SK-N-SH (cell line): ENCODE results near the gene ZNF827. TPM values are rescaled to one million over a fixed set of nuclear protein-coding genes. Genes with fewer than 3 reads are reported as not detected.

Experiments
- CTCF ChIA-PET: fragments of 300-600, 350-600 bp; formaldehyde crosslinking; extraction: SDS; loops from one replicate; lab custom pipeline; 2021; lab: Yijun Ruan, JAX
- POLR2A ChIA-PET: fragments of 350-600 bp; sonication (Branson Sonifier 250); formaldehyde crosslinking; extraction: SDS; loops from one replicate; lab custom pipeline; 2020; ENCODE audit warnings: antibody characterized with exemption, inconsistent platforms; lab: Yijun Ruan, JAX
- DNase-seq: peaks from one replicate; pipeline ENCODE4 v3.0.0; 2012
- H2AFZ ChIP-seq: fragments of 200-600 bp; sonication (generic); 2 replicates; pipeline ENCODE4 v1.8.1; 2016; ENCODE audit warnings: antibody characterized with exemption, mild to moderate bottlenecking, low read depth
- H3F3A ChIP-seq: fragments of 200-600 bp; sonication (generic); replicated peaks from 2 replicates; pipeline ENCODE3; 2016; ENCODE audit warnings: antibody characterized with exemption, mild to moderate bottlenecking; ENCODE audit not compliant: insufficient read depth
- H3K27ac ChIP-seq, 2 experiments: fragments of 200-500 bp in 1 of 2; fragments of 200-600 bp in 1 of 2; sonication (Bioruptor generic) in 1 of 2; sonication (generic), shearing (Covaris generic) in 1 of 2; 2 replicates each; pipeline versions ENCODE4 v1.5.1 to v1.6.1; 2014 to 2016; ENCODE audit warnings: low read depth in 2 of 2, inconsistent platforms in 1 of 2, low read length in 1 of 2, mild to moderate bottlenecking in 1 of 2, mixed read lengths in 1 of 2
- H3K27me3 ChIP-seq: fragments of 200-600 bp; sonication (generic), shearing (Covaris generic); 2 replicates; pipeline ENCODE4 v1.6.1; 2016; ENCODE audit warnings: mixed run types; ENCODE audit not compliant: insufficient read depth
- H3K36me3 ChIP-seq, 2 experiments: fragments of 200-500 bp in 1 of 2; fragments of 200-600 bp in 1 of 2; sonication (Bioruptor generic) in 1 of 2; sonication (generic) in 1 of 2; replicated peaks in 1 of 2; 2 replicates each; pipeline versions ENCODE3 to v1.5.1; 2014 to 2016; ENCODE audit warnings: low read length in 1 of 2, mild to moderate bottlenecking in 1 of 2; ENCODE audit not compliant: insufficient read depth in 2 of 2, control insufficient read depth in 1 of 2
- H3K4me1 ChIP-seq, 2 experiments: fragments of 200-500 bp in 1 of 2; fragments of 200-600 bp in 1 of 2; sonication (Bioruptor generic) in 1 of 2; sonication (generic), shearing (Covaris generic) in 1 of 2; 2 replicates each; pipeline versions ENCODE4 v1.5.1 to v1.6.1; 2014 to 2016; ENCODE audit warnings: low read depth in 1 of 2, low read length in 1 of 2, mixed run types in 1 of 2; ENCODE audit not compliant: insufficient read depth in 2 of 2, control insufficient read depth in 1 of 2
- H3K4me2 ChIP-seq: fragments of 200-600 bp; sonication (generic), shearing (Covaris generic); 2 replicates; pipeline ENCODE4 v1.6.1; 2017; ENCODE audit warnings: mixed run types
- H3K4me3 ChIP-seq, 2 experiments: fragments of 200-500 bp in 1 of 2; fragments of 200-600 bp in 1 of 2; sonication (Bioruptor generic) in 1 of 2; sonication (generic), shearing (Covaris generic) in 1 of 2; 2 replicates each; pipeline versions ENCODE4 v1.5.1 to v1.8.1; 2014 to 2016; ENCODE audit warnings: low read depth in 2 of 2, inconsistent platforms in 1 of 2, low read length in 1 of 2, mild to moderate bottlenecking in 1 of 2, mixed read lengths in 1 of 2, moderate library complexity in 1 of 2
- H3K79me2 ChIP-seq: fragments of 200-600 bp; sonication (generic); 2 replicates; pipeline ENCODE4 v1.8.1; 2017; ENCODE audit warnings: mild to moderate bottlenecking; ENCODE audit not compliant: insufficient read depth
- H3K9ac ChIP-seq: fragments of 200-600 bp; sonication (generic); 2 replicates; pipeline ENCODE4 v1.6.1; 2017; ENCODE audit warnings: mixed run types
- H3K9me2 ChIP-seq: fragments of 200-600 bp; sonication (generic); 2 replicates; pipeline ENCODE4 v1.6.1; 2017; ENCODE audit warnings: mixed run types
- H3K9me3 ChIP-seq: fragments of 200-600 bp; sonication (generic); 2 replicates; pipeline ENCODE4 v1.6.1; 2017; ENCODE audit warnings: mixed run types, mild to moderate bottlenecking, moderate library complexity
- H4K20me1 ChIP-seq: fragments of 200-600 bp; sonication (generic); 2 replicates; pipeline ENCODE4 v1.6.1; 2017; ENCODE audit warnings: mild to moderate bottlenecking, mixed run types; ENCODE audit not compliant: insufficient read depth
- CHD2 ChIP-seq: fragments of 150-350 bp; IDR thresholded peaks from 2 replicates; pipeline ENCODE4 v1.6.1; 2018; ENCODE audit warnings: low read length; ENCODE audit not compliant: partially characterized antibody
- ELF1 ChIP-seq: IDR thresholded peaks from 2 replicates; pipeline ENCODE4 v1.4.0; 2012
- EZH2phosphoT487 ChIP-seq: fragments of 200-600 bp; sonication (generic); IDR thresholded peaks from 2 replicates; pipeline ENCODE4 v1.6.1; 2017; ENCODE audit warnings: low read depth, mixed run types, mild to moderate bottlenecking, antibody characterized with exemption, moderate library complexity, borderline replicate concordance
- FOSL2 ChIP-seq: IDR thresholded peaks from 2 replicates; pipeline ENCODE4 v1.4.0; 2012; ENCODE audit warnings: low read depth, mild to moderate bottlenecking, moderate library complexity, borderline replicate concordance
- FOXM1 ChIP-seq: IDR thresholded peaks from 2 replicates; pipeline ENCODE4 v1.4.0; 2012; ENCODE audit warnings: low read depth, mild to moderate bottlenecking
- GABPA ChIP-seq: IDR thresholded peaks from 2 replicates; pipeline ENCODE4 v1.4.0; 2012; ENCODE audit warnings: low read depth, mild to moderate bottlenecking
- MAX ChIP-seq: IDR thresholded peaks from 2 replicates; pipeline ENCODE4 v1.4.0; 2012; ENCODE audit warnings: low read depth
- MEF2A ChIP-seq: IDR thresholded peaks from 2 replicates; pipeline ENCODE4 v1.4.0; 2012; ENCODE audit warnings: low read depth, borderline replicate concordance
- NFIC ChIP-seq: IDR thresholded peaks from 2 replicates; pipeline ENCODE4 v1.4.0; 2012; ENCODE audit warnings: borderline replicate concordance
- POLR2AphosphoS5 ChIP-seq: IDR thresholded peaks from 2 replicates; pipeline ENCODE4 v1.6.1; 2012; ENCODE audit warnings: low read depth, low read length
- RAD21 ChIP-seq: IDR thresholded peaks from 2 replicates; pipeline ENCODE4 v1.6.1; 2012; ENCODE audit warnings: mild to moderate bottlenecking, low read length
- RCOR1 ChIP-seq: fragments of 150-350 bp; IDR thresholded peaks from 2 replicates; pipeline ENCODE4 v1.6.1; 2017; ENCODE audit warnings: antibody characterized with exemption, low read length
- RFX5 ChIP-seq: IDR thresholded peaks from 2 replicates; pipeline ENCODE4 v1.6.1; 2012; ENCODE audit warnings: mild to moderate bottlenecking, improper control_type of control experiment, low read length
- SIN3A ChIP-seq: IDR thresholded peaks from 2 replicates; pipeline ENCODE4 v1.6.1; 2012; ENCODE audit warnings: low read depth, mild to moderate bottlenecking, low read length, moderate library complexity, borderline replicate concordance
- SMC3 ChIP-seq: IDR thresholded peaks from 2 replicates; pipeline ENCODE4 v1.6.1; 2012; ENCODE audit warnings: low read depth, low read length, improper control_type of control experiment
- TAF1 ChIP-seq: IDR thresholded peaks from 2 replicates; pipeline ENCODE4 v1.6.1; 2012; ENCODE audit warnings: low read depth, mild to moderate bottlenecking, low read length, moderate library complexity, borderline replicate concordance
- TEAD4 ChIP-seq: IDR thresholded peaks from 2 replicates; pipeline ENCODE4 v1.4.0; 2012; ENCODE audit warnings: mild to moderate bottlenecking, borderline replicate concordance; ENCODE audit not compliant: insufficient read depth
- USF1 ChIP-seq: IDR thresholded peaks from 2 replicates; pipeline ENCODE4 v1.4.0; 2012; ENCODE audit warnings: low read depth, borderline replicate concordance
- WGBS: methylation state at CpG from one replicate; pipeline ENCODE4 v1.1.6; 2017; ENCODE audit warnings: low lambda C conversion rate; 5-methylcytosine and 5-hydroxymethylcytosine counted together
- polyA plus RNA-seq, 3 experiments: library from polyadenylated mRNA; depleted of rRNA; stranded (reverse); fragments of >200 nt; gene quantifications; 2 replicates each; pipeline ENCODE4 v1.2.3, GENCODE V29; 2012
- TF ChIP-seq, protein P1 (sequence below): IDR thresholded peaks from 2 replicates; pipeline ENCODE4 v1.4.0; 2012; ENCODE audit warnings: low read depth, borderline replicate concordance
- TF ChIP-seq, protein P2 (sequence below): IDR thresholded peaks from 2 replicates; pipeline ENCODE4; 2012
- TF ChIP-seq, protein P3 (sequence below): fragments of 150-350 bp; IDR thresholded peaks from 2 replicates; pipeline ENCODE4 v1.6.1; 2017; ENCODE audit warnings: antibody characterized with exemption, low read length, low read depth, borderline replicate concordance

ZNF827 gene
- polyA plus RNA-seq, 1 of the 3 experiments (the other 2 are of a cell fraction) = 23.2 TPM

- TF ChIP-seq CHD2 (no peak), RFX5 (no peak), NFIC (no peak), ELF1 (no peak), FOXM1 (no peak), POLR2AphosphoS5 (no peak)
- TF ChIP-seq, protein P1, sequence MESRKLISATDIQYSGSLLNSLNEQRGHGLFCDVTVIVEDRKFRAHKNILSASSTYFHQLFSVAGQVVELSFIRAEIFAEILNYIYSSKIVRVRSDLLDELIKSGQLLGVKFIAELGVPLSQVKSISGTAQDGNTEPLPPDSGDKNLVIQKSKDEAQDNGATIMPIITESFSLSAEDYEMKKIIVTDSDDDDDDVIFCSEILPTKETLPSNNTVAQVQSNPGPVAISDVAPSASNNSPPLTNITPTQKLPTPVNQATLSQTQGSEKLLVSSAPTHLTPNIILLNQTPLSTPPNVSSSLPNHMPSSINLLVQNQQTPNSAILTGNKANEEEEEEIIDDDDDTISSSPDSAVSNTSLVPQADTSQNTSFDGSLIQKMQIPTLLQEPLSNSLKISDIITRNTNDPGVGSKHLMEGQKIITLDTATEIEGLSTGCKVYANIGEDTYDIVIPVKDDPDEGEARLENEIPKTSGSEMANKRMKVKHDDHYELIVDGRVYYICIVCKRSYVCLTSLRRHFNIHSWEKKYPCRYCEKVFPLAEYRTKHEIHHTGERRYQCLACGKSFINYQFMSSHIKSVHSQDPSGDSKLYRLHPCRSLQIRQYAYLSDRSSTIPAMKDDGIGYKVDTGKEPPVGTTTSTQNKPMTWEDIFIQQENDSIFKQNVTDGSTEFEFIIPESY = no peak
- TF ChIP-seq, protein P2, sequence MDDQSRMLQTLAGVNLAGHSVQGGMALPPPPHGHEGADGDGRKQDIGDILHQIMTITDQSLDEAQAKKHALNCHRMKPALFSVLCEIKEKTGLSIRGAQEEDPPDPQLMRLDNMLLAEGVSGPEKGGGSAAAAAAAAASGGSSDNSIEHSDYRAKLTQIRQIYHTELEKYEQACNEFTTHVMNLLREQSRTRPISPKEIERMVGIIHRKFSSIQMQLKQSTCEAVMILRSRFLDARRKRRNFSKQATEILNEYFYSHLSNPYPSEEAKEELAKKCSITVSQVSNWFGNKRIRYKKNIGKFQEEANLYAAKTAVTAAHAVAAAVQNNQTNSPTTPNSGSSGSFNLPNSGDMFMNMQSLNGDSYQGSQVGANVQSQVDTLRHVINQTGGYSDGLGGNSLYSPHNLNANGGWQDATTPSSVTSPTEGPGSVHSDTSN = no peak
- Histone ChIP-seq H3K27ac (no peak overlapping the region), H3K4me3 (no peak overlapping the region), H2AFZ (no peak overlapping the region), H3K9ac (no peak overlapping the region), H3K36me3 (peaks cover 43 to 63% of the 10 kb centered on the region in 2 experiments), H4K20me1 (no peaks in the 10 kb centered on the region), H3K4me2 (no peak overlapping the region), H3K79me2 (no peaks in the 10 kb centered on the region), H3K9me3 (no peaks in the 10 kb centered on the region), H3F3A (peaks cover 6% of the 10 kb centered on the region), H3K27me3 (no peaks in the 10 kb centered on the region), H3K9me2 (no peaks in the 10 kb centered on the region), H3K4me1 (no peaks in the 10 kb centered on the region; a peak in 1 of 4 replicates)
- ChIA-PET CTCF (no interaction called here), POLR2A (no interaction called here)
- WGBS = 88% methylated on average over 5 of the region's 6 CpGs
- DNase-seq = no peak
These were observed 164.9 kb downstream of the ZNF827 start for GRCh38 chr4:145773581-145774234.

DNA sequence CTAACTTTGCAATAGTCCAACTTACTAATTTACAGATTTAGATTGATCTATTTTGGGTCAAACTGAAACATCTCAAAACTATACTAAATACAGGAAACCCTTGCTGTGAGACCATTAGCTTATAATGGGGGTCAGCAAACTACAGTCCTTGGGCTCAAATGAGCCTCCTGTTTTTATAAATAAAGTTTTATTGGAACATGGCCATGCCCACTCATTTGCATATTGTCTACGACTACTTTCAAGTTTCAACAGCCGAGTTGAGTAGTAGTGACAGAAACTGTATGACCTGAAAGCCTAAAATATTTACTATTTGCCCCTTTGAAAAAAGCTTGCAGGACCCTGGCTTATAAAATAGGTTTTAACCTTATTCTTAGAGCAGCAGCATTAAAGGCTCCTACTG lies 166.3 kb downstream of the ZNF827 start:
- Histone ChIP-seq H3K36me3 (peaks cover 50 to 62% of the 10 kb centered on the region in 2 experiments), H3K9me2 (no peaks in the 10 kb centered on the region), H3K4me2 (no peak overlapping the region), H3K27ac (no peak overlapping the region), H3K79me2 (no peaks in the 10 kb centered on the region), H3F3A (peaks cover 6% of the 10 kb centered on the region), H4K20me1 (no peaks in the 10 kb centered on the region), H3K4me3 (no peak overlapping the region), H3K9me3 (peaks cover 7% of the 10 kb centered on the region), H3K9ac (no peak overlapping the region), H2AFZ (no peak overlapping the region), H3K27me3 (no peaks in the 10 kb centered on the region), H3K4me1 (no peaks in the 10 kb centered on the region; a peak in 1 of 4 replicates)
- 97% methylated on average over 2 of the region's 2 CpGs for WGBS
- ChIA-PET CTCF (no interaction called here), POLR2A (no interaction called here)
- DNase-seq = no peak
- TF ChIP-seq, protein P3, sequence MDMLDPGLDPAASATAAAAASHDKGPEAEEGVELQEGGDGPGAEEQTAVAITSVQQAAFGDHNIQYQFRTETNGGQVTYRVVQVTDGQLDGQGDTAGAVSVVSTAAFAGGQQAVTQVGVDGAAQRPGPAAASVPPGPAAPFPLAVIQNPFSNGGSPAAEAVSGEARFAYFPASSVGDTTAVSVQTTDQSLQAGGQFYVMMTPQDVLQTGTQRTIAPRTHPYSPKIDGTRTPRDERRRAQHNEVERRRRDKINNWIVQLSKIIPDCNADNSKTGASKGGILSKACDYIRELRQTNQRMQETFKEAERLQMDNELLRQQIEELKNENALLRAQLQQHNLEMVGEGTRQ = no peak
- TF ChIP-seq FOXM1 (no peak), GABPA (no peak), MEF2A (no peak), NFIC (no peak), FOSL2 (no peak), USF1 (no peak), EZH2phosphoT487 (no peak), RAD21 (no peak), MAX (no peak), TEAD4 (no peak), ELF1 (no peak), SMC3 (no peak), TAF1 (no peak), SIN3A (no peak), RCOR1 (no peak)
- TF ChIP-seq, protein P1 = no peak
